Hematopoietic multipotent progenitor cell treated with erythropoietin and hydrocortisone succinate and interleukin-3 and kit ligand, for 17 days (in vitro differentiated cells): Measurements from ENCODE around the gene ROR2.
"Not testable (repeated sequence)": the region's sequence is repeated elsewhere in the genome, so short reads cannot be mapped to it uniquely, and the experiment has no call there.

Source experiments
- DNase-seq: peaks from one replicate; pipeline ENCODE4 v3.0.0-alpha.2; 2015; ENCODE audit warnings: low spot score

The ROR2 gene

GRCh38 chr9:91567642-91568274 is 382.3 kb downstream of the ROR2 start:
- no peak for DNase-seq

DNA sequence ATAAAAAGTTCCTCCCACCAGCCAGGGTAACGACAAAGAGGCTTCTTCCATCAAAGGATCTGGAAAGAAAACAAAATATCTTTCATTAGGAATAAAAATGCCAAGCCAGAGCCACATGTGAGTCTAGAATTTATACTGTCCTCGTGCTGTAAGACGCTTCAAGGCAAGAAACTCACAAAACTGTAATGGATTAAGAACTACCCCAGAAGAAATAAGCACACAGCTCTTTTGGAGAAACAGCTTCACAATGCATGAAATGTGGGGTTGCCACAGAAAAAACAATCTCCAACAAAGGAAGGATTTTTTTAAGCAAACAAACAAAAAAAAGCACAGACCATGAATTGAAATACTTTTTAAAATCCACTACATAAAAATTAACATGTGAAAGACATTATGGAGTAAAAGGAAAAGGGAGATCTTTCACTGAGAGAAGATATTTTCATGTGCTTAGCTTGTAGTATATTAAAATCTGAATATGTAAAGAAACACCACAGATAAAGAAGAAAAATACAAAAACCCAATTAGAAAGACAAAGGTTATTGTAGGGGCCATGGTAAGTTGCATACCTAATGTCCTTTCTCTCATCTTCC is 385.9 kb downstream of the ROR2 start:
- no peak for DNase-seq

DNA sequence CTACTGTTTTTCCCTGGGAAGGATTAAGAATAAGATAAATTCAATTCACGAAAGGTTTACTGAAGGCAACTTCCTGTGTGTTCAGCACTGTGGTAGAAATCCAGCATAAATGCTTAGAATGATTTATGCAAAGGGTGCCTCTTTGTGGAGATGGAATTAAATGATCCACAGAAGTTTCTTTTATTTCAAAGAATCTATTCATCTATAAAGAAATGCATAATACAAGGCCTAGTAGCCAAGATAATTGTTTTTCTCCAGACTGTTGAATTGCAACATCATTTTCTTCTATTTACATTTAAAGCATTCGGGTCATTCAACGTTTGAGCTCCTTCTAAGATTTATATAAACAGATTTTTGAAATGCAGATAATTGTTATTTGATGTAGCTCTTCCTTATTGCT is 387.6 kb downstream of the ROR2 start:
- DNase-seq: no peak

- no peak for DNase-seq
Observed at GRCh38 chr9:91560301-91560700, 389.7 kb downstream of the ROR2 start.

GRCh38 chr9:91558879-91559278 is 391.1 kb downstream of the ROR2 start:
- no peak for DNase-seq

- DNase-seq: no peak
Observed at GRCh38 chr9:91558395-91558794, 391.6 kb downstream of the ROR2 start.

- DNase-seq: no peak
Observed at GRCh38 chr9:91557327-91557726, 392.7 kb downstream of the ROR2 start.

- DNase-seq: no peak
Observed at GRCh38 chr9:91555132-91555531, 394.9 kb downstream of the ROR2 start.

GRCh38 chr9:91549177-91549576 is 400.9 kb downstream of the ROR2 start:
- DNase-seq: no peak

- no peak for DNase-seq
Observed at GRCh38 chr9:91547081-91547480, 402.9 kb downstream of the ROR2 start.

DNA sequence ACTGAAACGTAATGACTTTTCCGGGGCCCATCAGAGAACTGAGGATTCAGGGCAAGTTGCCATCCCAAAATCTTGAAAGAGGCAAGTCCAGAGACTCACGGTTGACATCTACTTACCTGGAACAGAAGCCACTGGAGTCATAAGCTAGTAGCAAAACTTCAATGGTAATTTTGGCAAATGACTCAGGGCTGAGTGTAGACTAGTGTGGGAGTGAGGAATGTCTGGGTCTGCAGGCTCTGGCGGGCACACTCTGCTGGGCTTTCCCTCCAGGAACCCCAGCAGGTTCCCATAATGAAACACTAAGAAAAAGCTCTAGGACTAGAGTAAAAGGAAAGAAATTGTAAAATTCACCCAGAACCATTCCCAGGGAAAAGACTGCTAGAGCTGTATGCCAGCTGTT is 403.5 kb downstream of the ROR2 start:
- DNase-seq: no peak

GRCh38 chr9:91541734-91542133 is 408.3 kb downstream of the ROR2 start:
- no peak for DNase-seq

DNA sequence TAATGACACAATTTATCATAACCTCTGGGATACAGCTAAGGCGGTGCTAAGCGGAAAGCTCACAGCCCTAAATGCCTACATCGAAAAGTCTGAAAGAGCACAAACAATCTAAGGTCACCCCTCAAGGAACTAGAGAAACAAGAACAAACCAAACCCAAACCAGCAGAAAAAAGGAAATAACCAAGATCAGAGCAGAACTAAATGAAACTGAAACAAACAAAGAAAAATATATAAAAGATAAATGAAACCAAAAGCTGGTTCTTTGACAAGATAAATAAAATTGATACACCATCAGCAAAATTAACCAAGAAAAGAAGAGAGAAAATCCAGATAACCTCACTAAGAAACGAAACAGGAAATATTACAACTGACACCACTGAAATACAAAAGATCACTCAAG is 409.5 kb downstream of the ROR2 start:
- not testable (repeated sequence) for DNase-seq

DNA sequence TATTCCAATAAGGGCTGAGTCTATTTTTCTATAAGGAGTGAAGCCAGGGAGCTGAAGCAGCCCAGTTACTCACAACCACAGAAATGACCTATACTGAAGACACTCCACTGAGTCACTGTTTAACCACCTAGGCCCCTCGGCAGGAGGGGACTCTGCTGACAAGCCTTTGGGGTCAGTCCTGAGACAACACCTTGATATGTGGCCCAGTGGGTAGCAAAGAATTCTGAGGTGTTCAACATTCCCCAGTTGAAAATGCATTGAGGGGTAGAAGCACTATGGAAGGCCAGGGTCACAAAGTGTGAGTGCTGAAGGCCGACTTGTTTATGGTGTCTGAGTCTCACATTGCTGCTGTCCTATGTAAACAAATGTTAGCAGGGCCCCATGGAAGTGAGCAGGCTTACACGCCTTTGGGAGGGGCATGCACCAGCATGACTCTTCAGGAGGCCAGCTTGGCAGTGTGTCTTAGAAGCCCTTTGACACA is 413.8 kb downstream of the ROR2 start:
- no peak for DNase-seq

GRCh38 chr9:91534374-91534773 is 415.7 kb downstream of the ROR2 start:
- no peak for DNase-seq

DNA sequence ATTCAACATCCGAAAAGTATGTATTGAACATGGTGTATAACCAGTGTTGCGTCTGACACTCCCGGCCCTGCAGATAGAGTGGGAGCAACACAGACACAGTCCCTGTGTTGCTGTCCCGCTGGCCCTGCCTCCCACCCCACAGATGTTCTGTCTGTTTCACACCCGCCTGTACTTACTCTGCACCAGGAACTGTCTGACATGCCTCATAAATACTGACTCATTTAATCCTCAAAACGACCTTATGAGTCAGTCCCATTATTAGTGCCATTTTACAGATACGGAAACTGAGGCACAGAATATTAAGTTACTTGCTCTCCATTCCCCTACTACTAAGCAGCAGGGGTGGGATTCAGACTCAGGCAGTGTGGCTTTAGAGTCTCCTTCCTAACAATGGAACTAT is 416.6 kb downstream of the ROR2 start:
- no peak for DNase-seq

DNA sequence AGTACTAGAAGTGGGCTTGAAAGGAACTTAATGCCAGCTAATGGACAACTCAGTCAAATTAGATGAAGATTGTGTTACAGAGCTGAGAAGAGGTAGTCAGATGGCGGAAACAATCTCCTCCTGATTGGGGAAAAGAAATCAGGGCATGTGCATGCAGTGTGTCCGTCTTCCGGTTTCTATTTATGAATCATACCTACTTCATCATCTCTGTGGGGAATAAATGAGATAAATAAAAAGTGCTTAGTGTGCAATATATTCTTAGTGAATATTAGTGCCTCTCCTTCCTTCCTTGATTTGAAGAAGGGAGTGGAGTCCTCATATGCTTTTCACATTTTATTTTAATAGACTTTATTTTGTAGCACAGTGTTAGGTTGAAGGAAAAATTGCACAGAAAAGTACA is 417.7 kb downstream of the ROR2 start:
- no peak for DNase-seq

GRCh38 chr9:91530829-91531228 is 419.2 kb downstream of the ROR2 start:
- DNase-seq: no peak

DNA sequence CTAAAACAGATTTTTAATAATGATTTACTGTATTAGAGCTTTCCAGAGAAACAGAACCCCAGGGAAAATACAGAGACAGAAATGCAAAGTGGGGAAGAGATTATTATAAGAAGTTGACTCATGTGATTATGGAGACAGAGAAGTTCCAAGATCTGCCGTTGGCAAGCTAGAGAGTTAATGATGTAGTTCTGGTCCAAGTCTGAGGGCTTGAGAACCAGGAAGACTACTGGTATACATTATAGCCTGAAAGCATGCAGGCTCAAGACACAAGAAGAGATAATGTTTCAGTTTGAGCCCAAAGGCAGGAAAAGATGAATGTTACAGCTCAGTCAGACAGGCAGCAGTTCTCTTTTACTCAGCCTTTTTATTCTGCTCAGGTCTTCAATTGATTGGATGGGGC is 427.5 kb downstream of the ROR2 start:
- DNase-seq: no peak

DNA sequence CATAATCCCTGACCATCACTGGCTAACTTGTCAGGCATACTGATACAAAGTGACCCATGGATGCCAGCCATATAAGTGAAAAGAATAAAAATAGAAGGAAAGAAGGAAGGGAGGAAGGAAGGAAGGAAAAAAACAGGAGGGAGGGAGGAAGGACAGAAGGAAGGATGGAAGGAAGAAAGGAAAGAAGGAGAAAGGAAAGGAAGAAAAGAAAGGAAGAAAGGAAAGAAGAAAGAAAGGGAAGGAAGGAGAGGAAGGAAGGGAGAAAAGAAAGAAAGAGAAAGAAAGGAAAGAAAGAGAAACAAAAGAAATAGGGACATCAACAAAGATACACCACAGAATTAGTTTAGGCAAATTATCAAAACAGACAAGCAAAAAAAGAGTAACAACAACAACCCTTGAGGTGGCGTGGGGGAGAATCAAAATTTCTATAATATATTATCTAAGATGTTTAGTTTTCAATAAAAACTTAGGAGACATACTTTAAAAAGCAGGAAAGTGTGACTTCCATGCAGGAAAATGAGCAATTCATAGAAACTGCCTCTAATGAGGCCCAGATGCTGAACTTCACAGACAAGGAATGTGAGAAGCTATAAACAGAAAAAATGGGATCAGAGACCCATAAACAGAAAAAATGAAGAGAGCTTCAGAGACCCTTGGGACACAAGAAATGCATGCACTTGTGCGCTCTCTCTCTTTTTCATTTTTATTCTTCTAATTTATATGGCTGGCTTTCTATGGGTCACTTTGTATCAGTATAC is 430.3 kb downstream of the ROR2 start:
- no peak for DNase-seq

DNA sequence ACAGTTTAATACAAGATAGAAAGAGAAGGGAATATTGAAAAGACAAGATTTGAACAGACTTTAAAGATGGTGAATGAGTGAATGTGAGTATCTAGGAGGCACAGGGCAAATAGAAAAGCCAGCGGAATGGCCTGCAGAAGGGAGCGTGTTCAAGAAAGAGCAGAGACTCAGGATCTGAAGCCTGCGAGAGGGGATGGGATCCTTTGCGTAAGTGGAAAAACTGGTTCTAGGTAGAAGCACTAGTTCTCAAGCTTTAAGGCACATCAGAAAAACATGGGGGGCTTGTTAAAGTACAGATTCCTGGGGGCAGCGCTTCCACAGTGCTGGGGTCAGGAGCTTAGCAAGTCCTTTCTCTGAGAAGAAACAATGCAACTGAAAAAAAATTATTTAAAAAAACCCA is 431.6 kb downstream of the ROR2 start:
- DNase-seq: no peak

DNA sequence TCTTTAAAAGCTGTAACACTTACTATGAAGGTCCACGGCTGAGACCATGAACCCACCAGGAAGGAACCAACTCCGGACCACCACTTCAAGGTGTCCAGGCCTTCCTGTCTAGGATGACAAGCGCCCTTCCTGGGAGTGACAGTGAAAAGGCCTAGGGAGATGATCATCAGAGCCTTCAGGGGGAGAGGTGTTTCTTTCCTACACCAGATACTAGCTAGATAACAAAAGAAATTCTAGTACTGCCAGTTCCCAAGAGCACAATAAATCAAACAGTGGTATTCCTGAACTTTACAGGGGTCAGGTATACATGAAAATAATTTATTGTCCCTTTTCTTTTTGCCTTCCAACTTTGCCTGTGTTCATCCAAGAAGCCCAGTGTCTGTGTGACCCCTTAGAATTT is 432.2 kb downstream of the ROR2 start:
- no peak for DNase-seq

DNA sequence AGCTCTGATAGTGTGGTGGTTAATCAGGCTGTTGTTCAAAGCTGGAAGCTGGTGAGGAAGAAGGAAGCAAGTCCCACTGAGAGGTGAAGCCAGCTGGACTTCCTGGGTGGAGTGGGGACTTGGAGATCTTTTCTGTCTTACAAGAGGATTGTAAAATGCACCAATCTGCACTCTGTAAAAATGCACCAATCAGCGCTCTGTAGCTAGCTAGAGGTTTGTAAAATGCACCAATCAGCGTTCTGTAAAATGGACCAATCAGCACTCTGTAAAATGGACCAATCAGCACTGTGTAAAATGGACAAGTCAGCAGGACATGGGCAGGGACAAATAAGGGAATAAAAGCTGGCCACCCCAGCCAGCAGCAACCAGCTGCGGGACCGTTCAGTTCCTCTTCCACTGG is 432.7 kb downstream of the ROR2 start:
- DNase-seq: not testable (repeated sequence)
